Esophagus muscularis mucosa (tissue), 4 donors: ENCODE results near the gene GPC1. TPM values are rescaled to one million over a fixed set of nuclear protein-coding genes. Genes with fewer than 3 reads are reported as not detected.

Experiments
- DNase-seq: peaks from one replicate; pipeline ENCODE4 v3.0.0-alpha.2; 2017; ENCODE audit errors: extremely low spot score
- H3K27ac ChIP-seq, 4 donors: fragments of 200-600 bp; sonication (generic); replicated peaks in 1 of 4; 1 replicate in 3 of 4; 2 replicates in 1 of 4; pipeline ENCODE4 v1.5.1; 2016 to 2019; ENCODE audit warnings: mild to moderate bottlenecking in 1 of 4
- H3K27me3 ChIP-seq, 4 donors: fragments of 200-600 bp; sonication (generic); one replicate each; pipeline versions ENCODE4 v1.5.1 to v1.6.0; 2016 to 2019
- H3K36me3 ChIP-seq, 4 donors: fragments of 200-600 bp; sonication (generic); one replicate each; pipeline ENCODE4 v1.5.1; 2016 to 2019
- H3K4me1 ChIP-seq, 4 donors: fragments of 200-600 bp; sonication (generic); one replicate each; pipeline ENCODE4 v1.5.1; 2016 to 2019
- H3K4me3 ChIP-seq, 4 donors: fragments of 200-600 bp; sonication (generic); 1 replicate in 2 of 4; 2 replicates in 2 of 4; pipeline ENCODE4 v1.5.1; 2016 to 2019; ENCODE audit warnings: mild to moderate bottlenecking in 4 of 4, moderate library complexity in 1 of 4
- H3K9me3 ChIP-seq, 4 donors: fragments of 200-600 bp; sonication (generic); 1 replicate in 3 of 4; 2 replicates in 1 of 4; pipeline ENCODE4 v1.5.1; 2016 to 2019
- EP300 ChIP-seq: sonication (generic); formaldehyde crosslinking; IDR thresholded peaks from one replicate; pipeline ENCODE4 v1.6.1; 2017; ENCODE audit warnings: antibody characterized with exemption
- POLR2A ChIP-seq: fragments of 450-650 bp; IDR thresholded peaks from one replicate; pipeline ENCODE4 v1.6.1; 2017; ENCODE audit warnings: antibody characterized with exemption, moderate library complexity, mild to moderate bottlenecking, low read depth
- POLR2AphosphoS5 ChIP-seq, 2 donors: sonication (generic); formaldehyde crosslinking; IDR thresholded peaks; one replicate each; pipeline ENCODE4 v1.6.1; 2017; ENCODE audit warnings: antibody characterized with exemption in 2 of 2
- WGBS: methylation state at CpG from one replicate; pipeline ENCODE4 v1.1.5; 2018; 5-methylcytosine and 5-hydroxymethylcytosine counted together
- intact Hi-C: fragments of 100-400 bp; cut with DNase I; formaldehyde crosslinking; loops from one replicate; pipeline ENCODE4 v1.15.1; 2023
- total RNA-seq, 4 donors: library from RNA; depleted of rRNA; stranded (reverse); fragments of >200 nt; gene quantifications; one replicate each; pipeline versions ENCODE4 v1.1.0 to v1.2.1, GENCODE V29; 2016
- TF ChIP-seq, protein P1 (sequence below), 3 experiments: fragments of 200-600 bp in 2 of 3; fragments of 450-650 bp in 1 of 3; sonication (generic) in 2 of 3; IDR thresholded peaks; one replicate each; pipeline ENCODE4 v1.5.1; 2017 to 2019; ENCODE audit warnings: antibody characterized with exemption in 3 of 3, mild to moderate bottlenecking in 2 of 3, moderate library complexity in 1 of 3

The GPC1 gene
- total RNA-seq, 4 donors from 2014 or later, result 29.1 to 71.5 (median 41.8) TPM

DNA sequence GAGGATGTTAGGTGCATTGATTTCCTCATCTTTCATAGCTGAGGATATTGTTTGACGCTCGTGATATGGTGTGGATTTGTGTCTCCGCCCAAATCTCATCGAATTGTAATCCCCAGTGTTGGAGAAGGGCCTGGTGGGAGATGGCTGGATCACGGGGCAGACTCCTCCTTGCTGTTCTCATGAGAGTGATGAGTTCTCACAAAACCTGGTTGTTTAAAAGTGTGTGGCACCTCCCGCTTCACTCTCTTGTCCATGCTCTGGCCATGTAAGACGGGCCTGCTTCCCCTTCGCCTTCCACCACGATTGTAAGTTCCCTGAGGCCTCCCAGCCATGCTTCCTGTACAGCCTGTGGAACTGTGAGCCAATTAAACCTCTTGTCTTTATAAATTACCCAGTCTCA is 28.4 kb upstream of the GPC1 start:
- TF ChIP-seq EP300, result no peak
- TF ChIP-seq POLR2A, result no peak
- TF ChIP-seq, protein P1, sequence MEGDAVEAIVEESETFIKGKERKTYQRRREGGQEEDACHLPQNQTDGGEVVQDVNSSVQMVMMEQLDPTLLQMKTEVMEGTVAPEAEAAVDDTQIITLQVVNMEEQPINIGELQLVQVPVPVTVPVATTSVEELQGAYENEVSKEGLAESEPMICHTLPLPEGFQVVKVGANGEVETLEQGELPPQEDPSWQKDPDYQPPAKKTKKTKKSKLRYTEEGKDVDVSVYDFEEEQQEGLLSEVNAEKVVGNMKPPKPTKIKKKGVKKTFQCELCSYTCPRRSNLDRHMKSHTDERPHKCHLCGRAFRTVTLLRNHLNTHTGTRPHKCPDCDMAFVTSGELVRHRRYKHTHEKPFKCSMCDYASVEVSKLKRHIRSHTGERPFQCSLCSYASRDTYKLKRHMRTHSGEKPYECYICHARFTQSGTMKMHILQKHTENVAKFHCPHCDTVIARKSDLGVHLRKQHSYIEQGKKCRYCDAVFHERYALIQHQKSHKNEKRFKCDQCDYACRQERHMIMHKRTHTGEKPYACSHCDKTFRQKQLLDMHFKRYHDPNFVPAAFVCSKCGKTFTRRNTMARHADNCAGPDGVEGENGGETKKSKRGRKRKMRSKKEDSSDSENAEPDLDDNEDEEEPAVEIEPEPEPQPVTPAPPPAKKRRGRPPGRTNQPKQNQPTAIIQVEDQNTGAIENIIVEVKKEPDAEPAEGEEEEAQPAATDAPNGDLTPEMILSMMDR (IDR thresholded peaks at IDR 0.05), result no peak
- TF ChIP-seq POLR2AphosphoS5 (IDR thresholded peaks at IDR 0.05), result no peak
- intact Hi-C loops, result no loop called here
- Histone ChIP-seq H3K27ac (no peak overlapping the region), H3K36me3 (no peaks in the 10 kb centered on the region), H3K4me3 (no peak overlapping the region), H3K9me3 (no peaks in the 10 kb centered on the region), H3K4me1 (no peaks in the 10 kb centered on the region), H3K27me3 (peaks cover 0 to 6% (median 0%) of the 10 kb centered on the region in 4 donors)
- no peak for DNase-seq
- 90% methylated on average over 9 of the region's 9 CpGs for WGBS

DNA sequence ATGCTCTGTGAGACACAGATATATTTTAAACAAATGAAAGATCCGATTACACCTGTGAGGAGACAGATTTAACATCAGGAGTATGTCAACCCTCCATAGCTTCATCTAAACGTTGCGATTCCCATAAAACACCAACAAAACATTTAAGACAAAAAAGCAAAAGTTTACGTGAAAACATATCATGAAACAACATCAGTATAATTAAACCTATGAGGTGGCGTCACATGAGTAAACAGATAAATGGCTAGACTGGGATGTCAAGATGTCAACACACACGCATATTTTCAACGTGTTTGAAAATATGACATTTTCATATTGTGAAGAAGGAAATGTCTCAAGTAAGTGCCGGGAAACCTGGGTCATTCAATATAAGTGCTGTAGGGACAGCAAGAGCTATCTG is 25.5 kb upstream of the GPC1 start:
- no peak for DNase-seq
- WGBS, result 76% methylated on average over 8 of the region's 8 CpGs
- H3K36me3 ChIP-seq, result no peaks in the 10 kb centered on the region
- H3K4me3 ChIP-seq, result no peak overlapping the region
- TF ChIP-seq POLR2AphosphoS5 (IDR thresholded peaks at IDR 0.05) (no peak), POLR2A (no peak), EP300 (no peak)
- TF ChIP-seq, protein P1 (IDR thresholded peaks at IDR 0.05), result no peak
- H3K4me1 ChIP-seq, result no peaks in the 10 kb centered on the region
- H3K9me3 ChIP-seq, result no peaks in the 10 kb centered on the region
- peaks cover 0 to 17% (median 0%) of the 10 kb centered on the region in 4 donors for H3K27me3 ChIP-seq
- no peak overlapping the region for H3K27ac ChIP-seq
- intact Hi-C loops, result no loop called here

DNA sequence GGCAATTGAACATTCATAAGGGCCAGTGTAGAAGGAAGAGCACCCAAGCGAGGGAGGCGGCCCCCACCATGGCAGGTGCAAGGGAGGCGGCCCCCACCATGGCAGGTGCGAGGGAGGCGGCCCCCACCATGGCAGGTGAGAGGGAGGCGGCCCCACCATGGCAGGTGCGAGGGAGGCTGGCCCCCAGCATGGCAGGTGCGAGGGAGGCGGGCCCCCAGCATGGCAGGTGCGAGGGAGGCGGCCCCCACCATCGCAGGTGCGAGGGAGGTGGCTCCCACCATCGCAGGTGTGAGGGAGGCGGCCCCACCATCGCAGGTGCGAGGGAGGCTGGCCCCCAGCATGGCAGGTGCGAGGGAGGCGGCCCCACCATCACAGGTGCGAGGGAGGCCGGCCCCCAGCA is 24.7 kb upstream of the GPC1 start:
- peaks cover 0 to 17% (median 0%) of the 10 kb centered on the region in 4 donors for H3K27me3 ChIP-seq
- H3K9me3 ChIP-seq, result no peaks in the 10 kb centered on the region
- no peaks in the 10 kb centered on the region for H3K4me1 ChIP-seq
- DNase-seq, result no peak
- H3K4me3 ChIP-seq, result no peak overlapping the region
- intact Hi-C loops, result no loop called here
- no peak overlapping the region for H3K27ac ChIP-seq
- TF ChIP-seq, protein P1 (IDR thresholded peaks at IDR 0.05), result no peak
- no peak for TF ChIP-seq POLR2AphosphoS5 (IDR thresholded peaks at IDR 0.05)
- TF ChIP-seq EP300, result no peak
- no peak for TF ChIP-seq POLR2A
- no peaks in the 10 kb centered on the region for H3K36me3 ChIP-seq
- WGBS, result 86% methylated on average over 17 of the region's 21 CpGs

DNA sequence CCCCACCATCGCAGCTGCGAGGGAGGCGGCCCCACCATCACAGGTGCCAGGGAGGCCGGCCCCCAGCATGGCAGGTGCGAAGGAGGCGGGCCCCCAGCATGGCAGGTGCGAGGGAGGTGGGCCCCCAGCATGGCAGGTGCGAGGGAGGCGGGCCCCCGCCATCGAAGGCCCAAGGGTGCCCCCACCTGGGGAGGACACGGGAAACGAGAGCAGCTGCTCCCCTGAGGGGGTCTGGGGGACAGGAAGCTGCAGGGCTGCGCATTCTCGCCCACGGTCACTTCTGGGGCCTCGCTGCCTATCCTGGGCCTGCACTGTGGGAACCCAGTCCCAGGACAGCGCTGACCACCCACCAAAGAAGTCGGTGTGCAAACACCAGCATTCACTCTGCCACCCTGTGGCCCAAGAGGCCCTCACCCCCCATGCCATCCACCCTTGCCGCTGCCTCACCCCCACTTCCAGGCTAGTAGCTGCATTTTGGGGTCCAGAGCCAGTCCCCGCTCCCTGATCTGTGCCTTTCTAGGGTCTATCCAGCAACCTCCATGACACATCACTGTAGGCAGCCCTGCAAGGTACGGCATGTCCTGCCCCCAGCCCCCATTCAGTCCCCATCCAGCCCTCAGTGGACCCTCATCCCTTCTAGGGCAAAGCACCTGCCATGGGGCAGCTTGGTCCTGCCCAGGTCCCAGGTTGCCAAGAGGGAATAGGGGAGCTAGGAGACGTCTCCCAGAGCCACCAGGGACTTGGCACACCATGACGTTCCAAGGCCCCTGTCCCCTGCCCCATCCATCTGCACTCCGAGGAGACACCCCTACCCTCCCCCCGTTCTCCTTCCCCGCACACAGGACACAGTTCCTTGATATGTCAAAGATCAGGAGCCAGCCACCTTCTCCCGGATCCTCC is 24.0 kb upstream of the GPC1 start:
- TF ChIP-seq EP300, result no peak
- TF ChIP-seq, protein P1 (IDR thresholded peaks at IDR 0.05), result no peak
- TF ChIP-seq POLR2AphosphoS5 (IDR thresholded peaks at IDR 0.05), result no peak
- TF ChIP-seq POLR2A, result no peak
- peaks cover 0 to 17% (median 0%) of the 10 kb centered on the region in 4 donors for H3K27me3 ChIP-seq
- H3K27ac ChIP-seq, result no peak overlapping the region
- no peak overlapping the region for H3K4me3 ChIP-seq
- no peaks in the 10 kb centered on the region for H3K36me3 ChIP-seq
- no peaks in the 10 kb centered on the region for H3K9me3 ChIP-seq
- intact Hi-C loops, result no loop called here
- no peaks in the 10 kb centered on the region for H3K4me1 ChIP-seq
- 86% methylated on average over 14 of the region's 28 CpGs for WGBS
- DNase-seq, result no peak
